Bone marrow (tissue), 2 donors: Measurements from ENCODE around the gene INTS13.
"Not testable (repeated sequence)": the region's sequence is repeated elsewhere in the genome, so short reads cannot be mapped to it uniquely, and the experiment has no call there.

Experiments used
- DNase-seq, 2 donors: peaks; one replicate each; lab custom pipeline; 2025; lab: John Stamatoyannopoulos, UW

The INTS13 gene, protein sequence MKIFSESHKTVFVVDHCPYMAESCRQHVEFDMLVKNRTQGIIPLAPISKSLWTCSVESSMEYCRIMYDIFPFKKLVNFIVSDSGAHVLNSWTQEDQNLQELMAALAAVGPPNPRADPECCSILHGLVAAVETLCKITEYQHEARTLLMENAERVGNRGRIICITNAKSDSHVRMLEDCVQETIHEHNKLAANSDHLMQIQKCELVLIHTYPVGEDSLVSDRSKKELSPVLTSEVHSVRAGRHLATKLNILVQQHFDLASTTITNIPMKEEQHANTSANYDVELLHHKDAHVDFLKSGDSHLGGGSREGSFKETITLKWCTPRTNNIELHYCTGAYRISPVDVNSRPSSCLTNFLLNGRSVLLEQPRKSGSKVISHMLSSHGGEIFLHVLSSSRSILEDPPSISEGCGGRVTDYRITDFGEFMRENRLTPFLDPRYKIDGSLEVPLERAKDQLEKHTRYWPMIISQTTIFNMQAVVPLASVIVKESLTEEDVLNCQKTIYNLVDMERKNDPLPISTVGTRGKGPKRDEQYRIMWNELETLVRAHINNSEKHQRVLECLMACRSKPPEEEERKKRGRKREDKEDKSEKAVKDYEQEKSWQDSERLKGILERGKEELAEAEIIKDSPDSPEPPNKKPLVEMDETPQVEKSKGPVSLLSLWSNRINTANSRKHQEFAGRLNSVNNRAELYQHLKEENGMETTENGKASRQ

DNA sequence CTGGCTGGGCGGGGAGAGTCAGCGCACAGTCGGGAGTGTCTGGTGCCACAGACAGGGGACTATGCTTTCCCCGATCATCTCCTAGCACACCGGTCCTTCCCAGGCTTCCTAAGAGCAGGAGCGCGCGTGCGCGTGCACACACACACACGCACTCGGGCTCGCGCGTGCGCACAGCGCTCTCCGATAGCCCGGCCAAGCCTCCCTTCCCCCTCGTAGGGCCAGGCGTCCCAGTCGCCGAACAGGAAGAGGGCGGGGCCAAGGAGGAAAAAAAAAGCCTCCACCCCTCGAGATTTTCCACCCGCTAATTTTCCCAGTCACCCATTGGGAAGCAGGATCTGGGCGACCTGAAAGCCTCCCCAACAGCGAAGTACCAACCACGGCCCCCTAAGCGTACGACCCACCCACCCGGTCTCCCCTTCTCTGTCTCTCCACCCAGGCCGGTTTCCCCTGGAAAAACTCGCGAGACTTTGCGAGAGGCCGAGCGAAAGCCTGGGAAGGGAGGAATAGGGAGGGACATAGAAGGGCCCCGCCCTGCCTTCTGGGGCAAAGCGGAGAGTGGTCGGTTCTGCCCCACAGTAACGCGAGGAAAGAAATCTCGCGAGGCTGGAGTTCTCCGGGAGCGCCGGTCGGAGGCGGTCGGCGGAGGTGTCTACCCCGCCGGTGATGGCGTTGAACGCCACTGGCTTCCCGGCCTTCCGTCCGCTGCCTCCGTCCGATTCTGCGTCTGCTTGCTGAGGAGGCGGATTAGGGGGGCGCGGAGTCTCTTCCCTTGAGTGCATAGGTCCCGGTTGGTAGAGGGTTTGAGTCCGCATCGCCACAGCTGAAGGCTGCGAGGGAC lies at the start of gene INTS13, which contains the start of gene FGFR1OP2:
INTS13 (minus strand) TSS at position 119 of the 838 bp plus-strand sequence. CDS start 1,178 bp downstream, outside the sequence.
FGFR1OP2 (plus strand) TSS at position 608 of the 838 bp plus-strand sequence. CDS start 15,689 bp downstream, outside the sequence.
- DNase-seq: peak; percentile 95 to 97

DNA sequence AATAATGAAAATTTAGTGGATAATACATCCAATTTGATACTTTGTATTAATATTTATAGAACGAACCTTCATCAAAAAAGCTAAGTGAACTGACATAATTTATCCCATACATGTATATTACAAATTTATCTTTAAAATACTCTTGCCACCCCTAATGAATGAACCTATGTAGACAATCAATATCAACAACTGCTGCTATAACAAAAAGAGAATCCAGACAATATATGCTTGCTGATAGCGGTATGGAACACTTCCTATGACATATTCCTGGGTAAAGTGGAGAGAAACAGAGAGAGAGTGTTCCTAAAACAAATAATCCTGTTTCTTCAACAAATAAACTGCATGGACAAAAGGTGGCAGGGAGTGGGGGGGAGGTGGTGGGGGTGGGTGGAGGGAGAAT lies 45.1 kb upstream of the INTS13 start:
- no peak for DNase-seq

DNA sequence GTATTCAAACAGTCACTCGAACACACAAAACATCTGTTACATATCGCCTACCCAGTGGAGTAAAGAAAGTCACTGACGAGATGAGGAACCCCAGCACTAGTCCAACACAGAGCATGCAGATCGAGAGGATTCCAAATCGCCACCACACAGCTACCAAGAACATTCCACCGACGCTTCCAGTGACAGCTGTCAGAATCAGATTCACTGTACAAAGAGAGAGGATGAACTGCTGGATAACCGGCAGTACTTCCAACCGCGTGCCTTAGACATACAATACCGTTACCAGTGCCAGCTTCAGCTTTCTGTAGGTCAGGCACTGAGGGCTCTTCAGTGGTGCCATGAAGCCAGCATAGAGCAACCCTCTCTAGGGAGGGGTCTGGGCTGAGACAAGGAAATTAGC lies 42.0 kb upstream of the INTS13 start:
- DNase-seq: no peak

DNA sequence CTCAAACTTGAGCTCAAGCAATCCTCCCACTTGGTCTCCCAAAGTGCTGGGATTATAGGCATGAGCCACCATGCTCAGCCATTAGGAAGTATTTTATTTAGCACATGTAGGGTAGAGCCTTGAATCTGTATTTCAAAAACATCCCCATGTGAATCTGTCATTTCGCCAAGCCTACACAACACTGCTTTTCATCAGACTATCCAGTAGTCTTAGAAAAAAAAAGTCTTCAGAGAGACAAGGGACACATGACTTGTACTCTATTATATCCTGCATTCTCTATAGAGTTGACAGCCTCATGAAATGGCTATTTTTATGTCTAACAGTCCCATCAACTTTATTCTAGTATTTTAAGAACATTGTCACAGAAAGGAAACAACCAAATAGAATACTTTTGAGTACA lies 41.0 kb upstream of the INTS13 start:
- no peak for DNase-seq

DNA sequence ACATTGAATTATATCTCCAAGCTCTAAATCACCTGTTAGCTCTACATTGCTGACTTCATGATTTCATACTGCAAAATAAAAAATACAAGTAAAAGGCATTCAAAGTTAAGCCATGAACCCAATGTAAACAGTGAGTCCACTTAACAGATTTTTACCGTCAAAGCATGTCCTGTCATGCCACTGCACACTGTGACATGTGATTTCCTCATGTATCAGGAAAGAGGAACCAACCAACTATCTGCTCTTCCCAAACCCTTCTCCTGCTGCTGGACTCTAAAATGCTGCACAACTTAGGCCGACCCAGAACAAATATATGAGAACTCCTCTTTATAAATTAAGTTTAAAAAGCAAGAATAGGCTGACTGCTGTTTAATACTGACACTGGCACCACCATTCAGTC lies 38.9 kb upstream of the INTS13 start:
- no peak for DNase-seq

DNA sequence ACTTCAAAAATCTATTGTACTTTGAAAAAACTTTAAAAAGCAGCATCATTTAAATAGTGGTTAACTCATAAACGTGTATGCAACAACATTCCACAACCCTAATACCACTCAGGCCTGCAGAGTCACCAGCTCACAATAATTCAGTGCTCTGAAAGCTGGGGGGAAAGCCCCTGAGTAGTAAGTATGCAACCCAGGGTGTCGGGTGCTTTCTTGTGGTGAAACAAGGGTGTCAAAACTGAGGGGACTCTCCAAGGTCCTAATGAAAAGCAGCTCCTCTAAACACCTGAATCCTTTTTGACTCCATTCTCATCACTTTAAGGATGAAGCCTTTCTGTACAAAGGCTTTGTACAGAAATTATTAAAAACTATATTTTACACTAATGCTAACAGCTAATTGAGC lies 34.2 kb upstream of the INTS13 start:
- no peak for DNase-seq

DNA sequence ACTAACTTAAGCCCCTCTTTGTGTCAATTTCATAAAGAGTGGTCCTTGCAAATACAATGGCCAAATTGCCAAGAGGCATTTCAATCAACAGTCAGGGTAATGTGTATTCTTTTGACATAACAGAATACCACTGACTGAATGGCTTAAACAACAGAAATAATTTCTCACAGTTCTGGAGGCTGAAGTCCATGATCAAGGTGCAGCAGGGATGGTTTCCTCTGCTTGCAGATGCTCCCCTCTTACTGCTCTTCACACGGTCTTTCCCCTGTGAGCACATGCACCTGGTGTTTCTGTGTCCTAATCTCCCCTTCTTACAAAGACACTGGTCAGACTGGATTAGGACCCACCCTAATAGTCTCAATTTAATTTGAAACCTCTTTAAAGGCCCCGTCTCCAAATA lies 32.4 kb upstream of the INTS13 start:
- no peak for DNase-seq

DNA sequence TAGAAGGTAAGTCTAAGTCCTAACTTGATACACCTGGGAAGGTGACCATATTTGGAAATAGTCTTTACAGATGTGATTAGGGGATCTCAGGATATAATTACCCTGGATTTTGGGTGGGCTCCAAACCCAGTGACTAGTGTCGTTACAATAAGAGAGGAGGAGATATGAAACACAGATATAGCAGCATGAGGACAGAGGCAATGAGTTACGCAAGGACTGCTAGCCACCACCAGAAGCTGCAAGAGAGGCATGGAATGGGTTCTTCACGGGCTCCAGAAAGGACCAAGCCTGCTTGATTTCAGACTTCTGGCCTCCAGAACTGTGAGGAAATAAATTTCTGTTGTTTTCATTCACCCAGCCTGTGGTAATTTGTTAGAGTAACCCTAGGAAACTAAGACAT lies 29.1 kb upstream of the INTS13 start:
- DNase-seq: no peak

DNA sequence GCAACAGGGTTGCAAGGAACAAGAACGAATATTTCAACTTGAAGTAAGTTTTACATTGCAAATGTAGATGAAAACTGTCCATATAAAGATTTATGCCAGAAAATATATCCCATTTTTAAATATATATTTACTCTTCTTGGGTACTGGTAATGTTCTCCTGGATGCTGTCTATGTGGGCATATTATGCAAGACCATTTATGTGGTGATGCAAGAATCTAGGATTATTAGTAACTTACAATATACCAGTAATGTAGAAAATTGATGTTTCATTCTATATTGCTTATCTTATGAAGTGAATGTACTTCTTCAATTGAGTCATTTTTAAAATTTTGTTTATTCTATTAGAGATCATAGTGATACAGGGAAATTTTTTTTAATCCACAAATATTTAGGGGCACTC lies 25.6 kb upstream of the INTS13 start:
- DNase-seq: no peak

DNA sequence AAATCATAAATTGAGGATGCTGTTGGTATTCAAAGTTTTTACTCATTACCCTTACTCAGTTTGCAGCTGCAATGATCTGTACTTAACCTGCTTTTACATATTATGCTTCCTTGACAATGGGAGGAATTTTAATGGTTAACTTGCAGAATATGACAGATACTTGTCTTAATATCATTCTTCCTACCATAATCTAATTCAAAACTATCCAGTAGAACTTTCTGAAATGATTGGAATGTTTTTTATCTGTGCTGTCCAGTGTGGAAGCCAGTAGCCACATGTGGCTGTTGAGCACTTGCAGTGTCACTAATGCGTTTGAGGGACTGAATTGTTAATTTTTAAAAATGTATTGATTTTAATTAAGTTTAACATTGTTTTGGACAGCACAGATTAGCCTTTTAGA lies 24.0 kb upstream of the INTS13 start:
- DNase-seq: no peak

DNA sequence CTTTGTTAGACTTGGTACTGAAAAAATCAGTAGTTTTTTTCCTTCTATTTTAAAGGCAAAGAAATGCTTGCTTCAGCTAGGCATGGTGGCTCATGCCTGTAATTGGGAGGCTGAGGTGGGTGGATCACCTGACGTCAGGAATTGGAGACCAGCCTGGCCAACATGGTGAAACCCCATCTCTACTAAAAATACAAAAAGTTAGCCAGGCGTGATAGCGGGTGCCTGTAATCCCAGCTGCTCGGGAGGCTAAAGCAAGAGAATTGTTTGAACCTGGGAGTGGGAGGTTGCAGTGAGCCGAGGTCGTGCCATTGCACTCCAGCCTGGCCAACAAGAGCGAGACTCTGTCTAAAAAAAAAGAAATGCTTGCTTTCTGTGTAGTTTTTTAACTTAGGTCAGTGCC lies 23.6 kb upstream of the INTS13 start:
- DNase-seq: not testable (repeated sequence)

DNA sequence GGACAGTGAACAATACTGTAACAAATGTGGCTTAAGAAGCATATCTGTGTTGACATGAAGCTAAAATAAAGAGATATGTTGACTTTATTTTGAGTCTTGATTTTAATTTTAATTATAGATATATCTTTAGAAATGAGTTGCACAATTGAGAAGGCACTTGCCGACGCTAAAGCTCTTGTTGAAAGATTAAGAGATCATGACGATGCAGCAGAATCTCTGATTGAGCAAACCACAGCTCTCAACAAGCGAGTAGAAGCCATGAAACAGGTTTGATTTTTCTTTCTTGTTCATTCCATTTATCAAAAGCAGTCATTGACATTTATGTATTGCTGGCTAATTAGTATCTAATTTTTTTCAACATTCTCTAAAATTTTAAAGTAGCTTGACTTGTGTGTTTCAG lies 16.2 kb upstream of the INTS13 start:
- no peak for DNase-seq

DNA sequence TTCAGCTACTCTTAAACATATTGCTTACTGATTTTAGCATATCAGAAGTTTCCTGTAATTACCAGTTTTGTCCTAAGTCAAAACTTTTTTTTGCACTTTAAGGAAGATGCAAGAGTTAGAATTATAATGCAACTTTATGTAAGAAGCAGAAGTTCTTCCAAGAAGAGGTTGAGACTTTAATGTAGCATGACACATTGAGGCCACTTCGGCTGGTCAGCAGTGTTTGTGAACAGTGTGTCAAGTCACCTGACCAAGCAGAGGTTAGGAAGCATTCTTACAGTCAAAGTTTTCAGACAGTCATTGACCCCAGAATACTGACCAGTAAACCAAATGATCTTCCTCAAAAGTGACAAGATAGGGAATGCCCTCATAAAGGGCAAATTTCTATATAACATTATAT lies 15.7 kb upstream of the INTS13 start:
- no peak for DNase-seq

DNA sequence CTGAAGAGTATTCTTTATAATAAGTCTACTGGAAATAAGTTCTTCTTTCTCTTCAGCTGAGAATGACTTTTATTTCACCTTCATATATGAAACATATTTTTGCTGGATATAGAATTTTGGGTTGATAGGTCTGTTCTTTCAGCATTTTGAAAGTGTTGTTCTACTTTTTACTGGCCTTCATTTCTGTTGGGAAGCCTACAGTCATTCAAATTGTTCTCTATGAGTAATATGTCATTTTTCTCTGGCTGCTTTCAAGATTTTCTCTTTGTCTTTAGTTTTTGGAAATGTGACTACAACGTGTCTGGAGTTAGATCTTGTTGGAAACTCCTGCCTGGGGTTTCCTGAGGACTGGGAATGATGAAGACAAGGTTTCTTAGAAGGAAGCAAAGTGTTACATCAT lies 10.5 kb upstream of the INTS13 start:
- no peak for DNase-seq

DNA sequence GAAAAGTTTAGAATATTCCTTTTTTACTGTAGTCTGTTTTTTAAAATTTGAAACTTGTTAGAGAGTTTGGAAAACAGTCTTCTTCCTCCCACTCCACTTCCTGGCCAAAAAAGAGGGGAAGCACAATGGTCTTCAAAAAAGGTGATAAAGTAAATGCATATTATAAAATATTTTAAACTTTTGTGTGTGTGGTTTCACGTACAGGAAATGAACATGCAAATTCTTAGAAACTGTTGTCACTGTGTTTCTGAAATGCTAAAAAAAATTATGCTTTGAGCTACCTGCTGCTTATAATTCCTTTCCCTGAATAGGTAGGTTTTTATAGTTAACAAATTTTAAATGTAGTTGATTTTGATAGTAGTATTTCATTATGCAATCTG lies 3.4 kb upstream of the INTS13 start:
- DNase-seq: no peak

DNA sequence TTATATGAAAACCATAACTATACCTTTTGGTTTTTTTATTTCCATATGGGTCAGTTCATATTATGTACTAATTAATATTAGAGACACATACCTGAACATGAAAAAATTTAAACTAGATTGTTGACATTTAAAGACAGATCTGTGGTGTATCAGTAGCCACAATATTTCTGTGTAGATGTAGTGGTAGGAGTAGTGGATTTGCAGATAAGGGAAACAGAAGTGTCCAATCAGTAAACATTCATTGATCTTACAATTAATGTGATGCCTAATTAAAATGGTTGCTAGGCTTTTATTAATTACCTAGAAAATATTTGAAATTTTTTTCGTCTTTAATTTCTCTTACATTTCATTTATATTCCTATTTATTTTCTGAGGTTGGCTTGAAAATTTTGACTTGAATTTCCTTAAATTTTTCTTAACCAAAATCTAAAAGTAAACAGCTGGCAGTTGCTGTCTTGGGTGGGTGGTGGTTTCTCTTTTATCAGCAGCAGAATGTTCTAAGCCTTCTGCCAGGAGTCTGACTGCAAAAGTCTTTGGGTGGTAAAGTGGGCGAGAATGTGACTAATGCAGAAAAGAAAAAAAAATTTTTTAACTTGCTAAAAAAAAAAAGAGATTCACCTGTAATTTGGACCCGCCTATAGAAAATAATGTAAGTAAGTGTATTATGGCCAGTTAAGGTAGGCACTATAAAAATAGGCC lies 2.9 kb upstream of the INTS13 start:
- DNase-seq: no peak

DNA sequence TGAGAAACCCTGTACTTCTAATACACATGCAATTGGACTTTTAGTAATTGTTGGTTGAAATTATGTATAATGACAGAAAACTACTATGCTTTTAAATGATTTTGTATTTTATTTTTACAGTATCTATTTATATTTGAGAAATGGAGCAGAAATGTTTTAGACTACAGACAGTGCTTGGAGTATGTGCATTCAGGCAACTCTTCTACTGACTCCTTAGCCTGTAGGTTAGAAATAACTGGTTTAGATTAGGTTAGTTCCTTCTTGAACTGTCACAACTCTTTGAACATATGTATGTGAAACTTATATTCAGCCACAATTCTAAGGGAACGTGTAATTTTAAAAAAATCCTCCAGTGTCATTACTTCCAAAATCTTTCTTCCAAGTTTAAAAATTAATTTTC lies 2.2 kb upstream of the INTS13 start:
- no peak for DNase-seq

DNA sequence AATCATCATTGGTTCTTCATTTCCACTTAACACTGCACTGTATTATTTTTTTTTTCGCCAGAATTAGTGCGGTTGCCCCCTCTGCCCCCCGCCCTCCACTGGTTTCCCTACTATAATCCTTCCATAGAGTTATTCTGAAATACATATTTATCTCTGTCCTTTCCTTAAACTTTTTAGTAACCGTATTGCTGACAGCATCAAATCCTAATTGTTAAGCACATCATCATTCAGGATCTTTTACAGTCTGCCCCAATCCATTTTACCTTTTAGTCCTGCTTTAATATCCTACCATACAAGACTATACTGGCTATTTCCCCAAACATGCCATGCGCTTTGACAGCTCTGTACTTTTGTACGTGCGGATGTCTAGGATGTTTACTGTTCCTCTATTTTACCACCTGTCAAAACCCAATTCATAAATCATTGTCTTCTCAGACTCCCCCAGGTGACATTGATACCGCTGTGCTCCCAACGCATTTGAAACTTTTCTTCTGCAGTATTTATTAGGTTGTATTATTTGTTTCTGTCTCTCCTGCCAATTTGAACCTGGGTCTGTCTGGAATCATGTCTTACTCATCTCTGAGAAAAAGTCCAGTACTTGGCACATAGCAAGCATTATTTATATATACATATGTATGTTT lies 1.5 kb upstream of the INTS13 start:
- DNase-seq: peak in 1 of 2 donors; percentile 21

DNA sequence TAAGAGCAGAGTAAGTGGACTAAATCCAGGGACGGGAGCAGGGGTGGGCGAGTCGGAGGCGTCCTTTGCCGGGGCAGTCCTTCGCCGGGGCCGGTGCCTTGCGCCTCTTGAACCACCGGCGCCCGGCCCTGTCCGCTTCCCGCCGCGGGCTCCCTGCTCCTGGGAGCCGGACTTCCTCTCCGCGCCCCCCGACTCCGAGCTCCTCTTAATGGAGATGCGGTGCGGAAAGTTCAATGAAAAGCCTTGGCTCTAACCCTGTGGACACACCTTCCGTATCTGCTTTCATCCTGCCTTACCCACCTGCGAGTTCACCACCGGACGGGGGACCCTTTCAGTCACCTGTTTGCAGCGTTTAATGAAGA lies 901 bp upstream of the INTS13 start:
- DNase-seq: no peak

DNA sequence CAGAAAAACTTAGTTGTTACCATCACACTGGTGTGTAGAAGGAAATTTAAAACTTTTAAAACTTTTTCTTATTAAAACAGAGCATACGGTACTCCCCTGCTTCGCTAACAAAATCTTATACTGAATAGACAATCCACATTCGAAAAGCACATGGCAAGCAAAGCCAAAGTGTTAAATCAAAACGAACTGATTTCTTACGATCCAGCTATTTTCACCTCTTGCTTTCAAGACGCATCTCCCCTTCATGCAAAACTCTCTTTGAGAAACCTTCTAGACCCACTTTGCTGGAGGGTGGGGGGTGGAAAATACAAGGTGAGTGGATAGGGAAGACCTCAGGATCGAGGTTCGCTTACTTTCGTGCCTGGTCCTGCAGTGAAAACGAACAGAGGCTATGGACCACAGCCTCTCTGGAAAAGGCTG lies 328 bp downstream of the INTS13 start:
- no peak for DNase-seq
